ENCODE results near the gene NXNL2.

NXNL2 gene

DNA sequence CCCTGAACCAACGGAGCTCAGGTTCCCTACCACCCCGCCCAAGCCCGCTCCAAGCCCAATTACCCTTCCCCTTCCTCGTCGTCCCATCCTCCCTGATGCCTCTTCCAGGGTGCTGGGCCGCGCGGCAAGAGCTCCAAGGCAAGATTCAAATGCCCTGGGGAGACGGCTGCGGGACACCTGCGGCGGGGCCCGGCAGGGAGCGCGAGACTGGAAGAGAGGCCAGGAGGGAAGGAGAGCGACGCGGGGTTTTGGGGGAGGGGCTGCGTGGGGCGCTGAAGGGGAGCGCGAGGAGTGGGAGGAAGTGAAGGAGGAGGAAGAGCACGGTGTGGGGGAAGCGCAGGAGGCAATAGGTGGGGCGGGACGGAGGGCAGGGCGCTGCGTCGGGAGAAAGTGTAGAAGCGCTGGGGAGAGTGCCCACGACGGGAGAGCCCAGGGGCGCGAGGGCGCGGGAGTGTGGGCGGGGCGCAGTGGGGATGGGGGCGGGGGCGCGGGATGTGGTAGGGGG is 975 bp upstream of the NXNL2 start:
- no peak for FAIRE-seq

DNA sequence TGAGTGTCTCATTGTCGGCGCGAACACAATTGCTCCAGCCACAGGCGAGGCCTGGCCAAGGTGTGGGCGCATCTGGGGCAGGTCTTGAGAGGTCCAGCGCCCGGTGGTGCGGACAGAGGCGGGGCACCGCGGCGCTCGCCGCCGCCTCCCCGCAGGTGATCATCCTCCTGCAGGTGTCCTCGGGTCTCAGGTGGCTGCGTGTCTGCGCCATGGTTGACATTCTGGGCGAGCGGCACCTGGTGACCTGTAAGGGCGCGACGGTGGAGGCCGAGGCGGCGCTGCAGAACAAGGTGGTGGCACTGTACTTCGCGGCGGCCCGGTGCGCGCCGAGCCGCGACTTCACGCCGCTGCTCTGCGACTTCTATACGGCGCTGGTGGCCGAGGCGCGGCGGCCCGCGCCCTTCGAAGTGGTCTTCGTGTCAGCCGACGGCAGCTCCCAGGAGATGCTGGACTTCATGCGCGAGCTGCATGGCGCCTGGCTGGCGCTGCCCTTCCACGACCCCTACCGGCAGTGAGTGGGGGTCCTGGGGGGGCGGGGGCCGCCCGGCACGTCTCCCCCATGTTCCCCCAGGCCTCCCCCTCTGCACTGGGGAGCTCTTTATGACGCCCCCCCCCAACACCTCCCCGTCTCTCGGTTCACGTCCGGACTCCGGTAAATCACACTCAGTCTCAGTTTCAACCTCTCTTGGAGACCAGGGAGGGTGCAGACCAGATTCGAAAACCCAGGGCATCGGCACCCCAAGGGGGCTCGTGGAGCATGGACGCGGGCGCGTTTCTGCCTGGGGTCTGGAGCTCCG is 446 bp downstream of the NXNL2 start:
- no peak for FAIRE-seq

GRCh38 chr9:88536023-88536324 is 996 bp downstream of the NXNL2 start:
- no peak for FAIRE-seq

DNA sequence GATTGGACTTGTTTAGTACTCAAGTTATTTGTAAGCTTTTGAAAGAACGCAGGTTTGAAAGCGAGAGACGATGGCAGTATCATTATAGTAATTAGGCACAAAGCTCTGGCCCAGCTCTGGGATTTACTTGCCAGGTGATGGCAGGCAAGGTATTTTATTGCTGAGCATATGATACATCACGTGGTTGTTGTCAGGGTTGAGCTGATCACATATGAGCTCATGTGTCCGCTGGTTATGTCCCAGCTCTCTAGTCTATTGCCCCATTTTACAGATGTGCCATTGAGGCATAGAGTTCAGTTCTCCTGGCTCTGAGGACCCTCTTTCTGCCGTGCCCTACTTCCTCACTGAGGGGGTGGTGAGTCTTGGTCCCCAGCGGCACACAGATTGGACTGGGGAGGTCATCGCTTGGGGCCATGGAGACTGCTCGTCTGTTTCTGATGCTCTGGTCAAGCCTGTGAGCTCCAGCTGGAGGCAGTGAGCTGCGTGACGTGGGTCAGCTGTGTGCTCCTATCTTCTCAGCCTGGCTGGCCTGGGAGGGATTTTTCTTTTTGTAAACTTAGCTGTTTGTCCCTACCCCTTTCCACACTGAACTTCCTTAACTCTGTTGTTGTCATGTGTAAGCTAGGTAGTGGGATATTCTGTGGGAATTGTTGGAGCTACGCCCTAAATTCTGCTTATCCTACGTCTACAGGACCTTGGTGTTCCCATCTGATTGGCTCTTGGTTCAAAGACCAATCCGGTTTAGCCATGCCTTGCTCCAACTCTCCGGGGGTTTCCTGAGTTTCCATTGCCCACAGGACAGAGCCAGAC is 2.2 kb downstream of the NXNL2 start:
- FAIRE-seq, result no peak

DNA sequence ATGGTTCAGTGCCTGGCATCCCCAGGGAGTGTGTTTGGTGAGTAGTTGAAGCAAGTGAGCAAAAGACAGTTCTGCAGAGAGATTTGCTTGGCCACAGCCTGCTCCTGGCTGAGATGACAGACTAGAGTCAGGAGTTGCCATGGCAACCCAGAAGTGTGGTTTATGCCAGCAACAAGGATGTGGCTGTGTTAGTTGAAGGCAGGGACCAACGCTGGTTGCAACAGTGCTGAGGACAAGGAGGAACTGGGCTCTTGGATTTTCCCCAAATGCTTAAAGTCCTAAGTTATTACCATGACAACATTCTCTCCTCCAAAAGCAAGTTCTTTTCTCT is 2.7 kb downstream of the NXNL2 start:
- FAIRE-seq, result no peak

- FAIRE-seq, result no peak
Observed at GRCh38 chr9:88538311-88539085, 3.5 kb downstream of the NXNL2 start.

DNA sequence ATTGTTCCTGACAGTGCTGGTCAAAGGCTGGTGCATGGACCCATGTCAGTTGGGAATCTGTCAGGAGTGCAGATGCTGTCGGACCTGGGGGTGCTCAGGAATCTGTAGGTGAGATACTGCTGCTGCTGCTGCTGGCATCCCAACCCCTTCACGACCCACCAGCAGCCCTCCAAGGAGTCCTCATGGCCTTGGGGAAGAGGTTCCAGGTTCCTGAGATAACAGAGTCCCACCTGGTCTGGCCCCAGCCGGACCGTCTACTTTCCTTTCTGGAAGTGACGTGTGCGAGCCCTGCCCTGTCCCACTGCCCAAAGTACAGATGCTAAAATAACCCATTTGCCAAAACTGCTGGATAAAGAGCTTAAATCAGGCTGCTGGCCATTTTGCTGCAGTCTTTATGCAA is 4.3 kb downstream of the NXNL2 start:
- FAIRE-seq, result no peak

GRCh38 chr9:88540251-88540763 is 5.3 kb downstream of the NXNL2 start:
- FAIRE-seq, result no peak

- FAIRE-seq, result no peak
Observed at GRCh38 chr9:88544245-88544644, 9.3 kb downstream of the NXNL2 start.

- no peak for FAIRE-seq
Observed at GRCh38 chr9:88551546-88552137, 16.7 kb downstream of the NXNL2 start.

- FAIRE-seq, result no peak
Observed at GRCh38 chr9:88553350-88553749, 18.4 kb downstream of the NXNL2 start.

- FAIRE-seq, result no peak
Observed at GRCh38 chr9:88555268-88555980, 20.4 kb downstream of the NXNL2 start.

- no peak for FAIRE-seq
Observed at GRCh38 chr9:88559661-88560060, 24.7 kb downstream of the NXNL2 start.

- FAIRE-seq, result no peak
Observed at GRCh38 chr9:88567870-88568269, 32.9 kb downstream of the NXNL2 start.

DNA sequence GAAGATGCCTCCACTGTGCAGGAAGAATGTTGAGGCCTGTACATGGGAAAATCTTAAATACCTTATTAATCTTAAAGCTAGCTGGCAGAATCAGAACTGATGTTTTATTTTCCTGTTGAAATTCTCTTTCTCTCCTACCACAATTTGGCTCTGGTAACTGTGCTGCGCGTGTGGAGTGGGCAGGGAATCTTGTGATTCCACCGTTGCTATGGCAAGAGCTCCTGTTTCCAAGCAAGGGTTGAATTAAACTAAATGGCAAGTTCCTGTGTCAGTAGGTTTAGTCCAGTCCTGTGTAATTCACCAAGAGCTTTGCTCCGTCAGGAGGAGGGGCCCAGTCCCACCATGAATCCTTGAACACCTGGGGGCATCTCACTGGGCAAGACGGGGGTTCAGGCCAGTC is 36.4 kb downstream of the NXNL2 start:
- no peak for FAIRE-seq

DNA sequence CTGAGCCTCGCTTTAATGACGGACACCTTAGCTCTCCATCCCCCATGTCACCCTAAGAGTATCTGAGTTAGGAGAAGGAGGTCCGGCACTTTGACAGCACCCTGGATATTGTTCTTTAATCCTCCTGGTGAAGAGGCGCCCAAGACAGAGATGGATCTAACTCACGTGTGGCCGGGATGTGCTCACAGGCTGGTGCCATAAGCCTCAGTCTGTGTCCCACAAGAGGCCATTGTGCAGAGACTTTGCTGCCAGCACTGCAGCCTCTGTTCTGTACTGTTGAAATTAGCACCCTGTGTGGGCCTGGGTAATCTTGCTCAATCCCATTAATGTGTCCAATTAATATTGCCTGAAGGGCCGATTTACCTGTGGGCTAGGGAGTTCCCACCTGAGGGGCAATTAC is 37.7 kb downstream of the NXNL2 start:
- FAIRE-seq, result no peak

DNA sequence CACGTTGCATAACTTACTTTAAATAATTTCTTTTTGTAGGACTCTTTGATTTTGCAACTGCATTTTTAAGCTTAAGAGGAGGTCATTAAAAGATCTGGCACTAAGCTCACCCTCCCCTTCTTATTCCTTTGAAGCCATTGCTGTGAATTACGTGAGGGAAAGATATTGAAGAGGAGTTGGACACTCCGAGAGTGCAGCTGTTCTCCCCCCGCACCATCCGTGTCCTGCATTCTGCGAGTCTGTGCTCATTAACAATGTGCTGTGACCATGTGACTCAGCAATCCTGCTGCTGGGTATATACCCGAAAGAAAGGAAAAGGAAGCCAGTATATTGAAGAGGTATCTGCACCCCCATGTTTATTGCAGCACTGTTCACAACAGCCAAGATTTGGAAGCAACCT is 40.0 kb downstream of the NXNL2 start:
- no peak for FAIRE-seq

DNA sequence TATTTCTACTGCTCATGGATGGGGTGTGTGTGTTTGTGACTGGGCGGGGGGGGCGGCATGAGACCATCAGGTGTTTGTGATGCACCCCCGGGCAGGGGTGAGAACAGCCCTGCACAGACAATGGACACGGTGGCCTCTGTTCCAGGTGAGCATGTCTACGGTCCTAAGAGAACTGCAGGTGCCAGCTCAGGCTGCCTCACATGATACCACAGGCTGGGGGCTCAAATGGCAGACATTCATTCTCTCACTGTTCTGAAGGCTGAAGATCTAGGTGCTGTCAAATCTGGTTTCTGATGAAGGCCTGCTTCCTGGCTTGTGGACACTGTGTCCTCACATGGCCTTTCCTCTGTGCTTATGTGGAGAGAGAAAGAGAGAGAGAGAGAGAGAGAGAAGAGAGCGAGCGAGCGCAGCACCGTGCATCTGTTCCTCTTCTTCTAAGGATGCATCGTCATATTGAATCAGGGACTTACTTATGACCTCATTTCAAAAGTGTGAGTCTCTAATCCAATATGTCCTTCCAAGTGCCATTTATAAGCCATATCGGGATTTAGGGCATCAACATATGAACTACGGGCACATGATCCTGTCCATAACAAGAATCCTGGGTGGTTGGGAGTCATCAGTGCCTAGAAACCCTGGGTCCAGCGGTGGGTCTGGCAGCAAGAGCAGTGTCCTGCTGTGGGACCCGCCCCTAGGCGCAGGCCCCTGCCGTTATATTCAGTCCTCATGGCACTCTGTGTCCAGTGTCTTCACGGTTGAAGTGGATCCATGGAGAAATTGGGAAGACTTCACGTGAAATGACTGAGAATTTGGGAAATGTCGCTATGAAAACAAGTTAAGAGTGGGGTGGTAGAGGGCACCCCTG is 42.5 kb downstream of the NXNL2 start:
- no peak for FAIRE-seq

DNA sequence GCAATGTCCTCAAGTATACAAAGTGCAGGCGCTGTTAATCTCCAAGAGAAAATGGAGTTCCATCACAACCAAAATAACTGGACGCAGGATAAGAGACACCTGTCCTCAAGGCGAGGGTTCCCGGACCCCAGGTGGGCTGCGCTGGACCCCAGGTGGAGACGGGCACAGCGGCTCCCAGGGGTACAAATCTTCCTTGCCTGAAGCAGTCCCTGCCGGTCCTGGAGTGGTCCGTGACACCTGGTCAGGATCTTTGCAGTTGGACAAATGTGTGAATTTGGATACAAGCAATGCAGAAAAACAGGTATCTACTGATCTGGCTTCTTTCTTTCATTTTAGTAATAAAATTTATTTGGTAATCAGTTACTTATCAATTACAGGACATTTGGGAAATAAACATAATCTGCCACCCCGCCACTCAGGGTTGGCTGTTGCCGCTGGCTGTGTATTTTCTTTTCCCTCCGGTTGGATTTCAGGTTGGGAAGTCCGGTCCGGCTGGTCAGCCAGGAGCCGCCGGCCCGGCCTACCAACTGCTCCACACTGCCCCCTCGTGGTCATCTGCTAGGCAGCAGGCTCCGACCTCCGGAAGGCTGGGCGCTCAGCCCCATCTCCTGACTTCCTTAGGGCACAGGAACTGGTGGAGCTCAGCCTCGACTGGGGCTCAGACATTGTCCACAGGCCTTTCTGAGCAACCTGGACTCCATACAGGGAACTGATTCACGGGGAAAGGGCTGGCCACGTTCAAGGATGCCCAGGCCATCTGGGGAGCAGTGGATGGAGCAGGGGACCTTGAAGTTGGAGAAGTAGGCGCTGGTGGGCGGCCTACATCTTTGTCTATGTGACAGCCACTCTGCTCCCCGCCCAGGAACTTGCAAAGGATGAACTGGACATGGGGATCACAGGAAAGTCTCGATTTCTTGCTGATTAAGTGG is 43.4 kb downstream of the NXNL2 start:
- no peak for FAIRE-seq

All from colon (tissue), 2 donors.